Adrenal gland (tissue), 12 donors: Measurements from ENCODE around the gene HDAC4. TPM values are rescaled to one million over a fixed set of nuclear protein-coding genes. Genes with fewer than 3 reads are reported as not detected.
A peak's percentile ranks its signal among the peaks of the same experiment; 100 is the strongest.

Source experiments
- DNase-seq, 7 donors: peaks; one replicate each; pipeline ENCODE4 v3.0.0-alpha.2; 2019 to 2020
- H3K27ac ChIP-seq, 5 donors: fragments of 200-600 bp; sonication (generic) in 4 of 5; 1 replicate in 3 of 5; 2 replicates in 2 of 5; pipeline versions ENCODE4 v1.5.1 to v1.8.0; 2016 to 2020; ENCODE audit warnings: mild to moderate bottlenecking in 1 of 5
- H3K27me3 ChIP-seq: fragments of 200-600 bp; 2 replicates; pipeline ENCODE4 v1.8.0; 2021
- H3K36me3 ChIP-seq, 2 donors: fragments of 200-600 bp; replicated peaks in 1 of 2; 1 replicate in 1 of 2; 2 replicates in 1 of 2; pipeline versions ENCODE4 v1.5.1 to v1.8.0; 2018 to 2022
- H3K4me1 ChIP-seq, 2 donors: fragments of 200-600 bp; replicated peaks in 1 of 2; 1 replicate in 1 of 2; 2 replicates in 1 of 2; pipeline versions ENCODE4 v1.5.1 to v1.8.0; 2018 to 2021
- H3K4me3 ChIP-seq, 4 donors: fragments of 200-600 bp; sonication (generic) in 3 of 4; one replicate each; pipeline ENCODE4 v1.5.1; 2016 to 2018
- H3K9me3 ChIP-seq, 3 donors: fragments of 200-600 bp; sonication (generic) in 1 of 3; replicated peaks in 1 of 3; 1 replicate in 2 of 3; 2 replicates in 1 of 3; pipeline versions ENCODE4 v1.5.1 to v1.8.0; 2016 to 2021
- POLR2A ChIP-seq, 2 donors: fragments of 450-650 bp; IDR thresholded peaks; one replicate each; pipeline ENCODE4 v1.6.1; 2017; ENCODE audit warnings: antibody characterized with exemption in 2 of 2, mild to moderate bottlenecking in 2 of 2, moderate library complexity in 1 of 2
- WGBS, 4 donors: extraction: QIAGEN DNeasy Blood & Tissue Kit in 2 of 4; methylation state at CpG; one replicate each; pipeline versions ENCODE4 v1.1.5 to v1.1.7; 2013 to 2017; 5-methylcytosine and 5-hydroxymethylcytosine counted together
- intact Hi-C, 2 donors: fragments of 100-400 bp; cut with DNase I; formaldehyde crosslinking; loops; one replicate each; pipeline versions ENCODE4 v1.14.1 to v1.15.0; 2022 to 2023
- polyA plus RNA-seq, 3 donors: library from polyadenylated mRNA; stranded (reverse); fragments of 200-250 nt in 2 of 3; fragments of 350-450 nt in 1 of 3; fragmentation: Illumina TruSeq in 1 of 3; extraction: RNeasy Lipid Tissue Mini Kit (QIAGEN cat#74804) in 1 of 3; gene quantifications; one replicate each; pipeline ENCODE4 v1.2.3, GENCODE V29; 2013 to 2014
- total RNA-seq, 9 donors: library from RNA; depleted of rRNA in 4 of 9; stranded (reverse); fragments of >200 nt in 4 of 9; fragments of 120-200 nt in 1 of 9; fragmentation: NEBNext Ultra II Directional in 1 of 9; extraction: Animal tissue kit (Norgen Biotek cat#: 25700) in 1 of 9; gene quantifications; one replicate each; pipeline versions ENCODE4 v1.1.0 to v1.2.4, GENCODE V29; 2013 to 2023
- TF ChIP-seq, protein P1 (sequence below), 6 experiments: fragments of 450-650 bp in 4 of 6; fragments of 200-600 bp in 2 of 6; sonication (generic) in 1 of 6; IDR thresholded peaks; 1 replicate in 5 of 6; 2 replicates in 1 of 6; pipeline versions ENCODE4 v1.5.1 to v1.8.0; 2016 to 2021; ENCODE audit warnings: antibody characterized with exemption in 6 of 6, mild to moderate bottlenecking in 2 of 6, moderate library complexity in 1 of 6
- donor health status: healthy with polysubstance abuse.
- donor health status: Bipolar disorder and iron deficiency.
- donor health status: DM: yes; HTN: yes; CAD: no.
- donor health status: DM: no; HTN: no; CAD: no.
- donor health status: DM: no; HTN: no; CAD: no.
- donor health status: DM: yes; HTN: yes; CAD: no.

HDAC4 gene
- total and polyA plus RNA-seq, 12 donors = 8.3 to 88.9 (median 28.7) TPM

DNA sequence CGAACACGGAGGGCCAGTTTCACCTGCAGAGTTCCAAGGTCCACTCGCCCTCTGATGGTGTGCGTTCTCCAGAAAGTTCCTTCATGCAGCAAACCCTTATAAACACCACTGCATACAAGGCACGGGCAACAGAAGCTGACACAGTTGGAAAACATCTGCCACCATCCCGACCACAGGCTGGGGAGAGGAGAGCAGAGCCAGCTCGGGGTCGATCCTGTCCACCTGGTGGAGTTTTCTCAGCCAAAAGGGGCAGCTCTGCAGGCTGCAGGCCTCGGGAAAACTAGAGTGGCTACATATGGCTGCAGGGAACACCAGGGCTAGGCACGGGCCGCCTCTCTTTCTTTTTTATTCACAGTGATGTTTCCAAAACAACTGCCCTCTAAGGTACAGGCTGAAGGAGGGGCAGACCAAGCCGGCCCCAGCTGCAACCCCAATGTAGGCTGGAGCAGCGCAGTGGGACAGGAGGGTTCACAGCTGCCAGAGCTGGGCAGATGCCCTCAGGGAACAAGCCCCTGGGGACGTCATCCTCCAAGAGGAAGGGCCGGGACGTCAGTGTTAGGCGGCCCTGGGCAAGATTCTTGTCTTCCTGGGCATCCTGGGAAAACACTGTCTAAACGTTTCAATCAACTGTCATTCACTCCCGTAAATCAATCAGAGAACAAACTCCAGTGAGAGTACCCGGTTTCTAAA is 278.3 kb downstream of the HDAC4 start:
- Histone ChIP-seq H3K27ac (no peak overlapping the region), H3K4me1 (no peaks in the 10 kb centered on the region), H3K9me3 (no peaks in the 10 kb centered on the region), H3K4me3 (no peak overlapping the region), H3K36me3 (peaks cover 0 to 21% of the 10 kb centered on the region in 2 donors), H3K27me3 (no peaks in the 10 kb centered on the region)
- intact Hi-C loops = no loop called here
- 79 to 86% (median 85%) methylated on average over 19 to 20 of the region's 20 CpGs for WGBS, 4 donors
- TF ChIP-seq, protein P1, sequence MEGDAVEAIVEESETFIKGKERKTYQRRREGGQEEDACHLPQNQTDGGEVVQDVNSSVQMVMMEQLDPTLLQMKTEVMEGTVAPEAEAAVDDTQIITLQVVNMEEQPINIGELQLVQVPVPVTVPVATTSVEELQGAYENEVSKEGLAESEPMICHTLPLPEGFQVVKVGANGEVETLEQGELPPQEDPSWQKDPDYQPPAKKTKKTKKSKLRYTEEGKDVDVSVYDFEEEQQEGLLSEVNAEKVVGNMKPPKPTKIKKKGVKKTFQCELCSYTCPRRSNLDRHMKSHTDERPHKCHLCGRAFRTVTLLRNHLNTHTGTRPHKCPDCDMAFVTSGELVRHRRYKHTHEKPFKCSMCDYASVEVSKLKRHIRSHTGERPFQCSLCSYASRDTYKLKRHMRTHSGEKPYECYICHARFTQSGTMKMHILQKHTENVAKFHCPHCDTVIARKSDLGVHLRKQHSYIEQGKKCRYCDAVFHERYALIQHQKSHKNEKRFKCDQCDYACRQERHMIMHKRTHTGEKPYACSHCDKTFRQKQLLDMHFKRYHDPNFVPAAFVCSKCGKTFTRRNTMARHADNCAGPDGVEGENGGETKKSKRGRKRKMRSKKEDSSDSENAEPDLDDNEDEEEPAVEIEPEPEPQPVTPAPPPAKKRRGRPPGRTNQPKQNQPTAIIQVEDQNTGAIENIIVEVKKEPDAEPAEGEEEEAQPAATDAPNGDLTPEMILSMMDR (IDR thresholded peaks at IDR 0.05) = no peak
- no peak for TF ChIP-seq POLR2A (IDR thresholded peaks at IDR 0.05)
- DNase-seq = no peak

DNA sequence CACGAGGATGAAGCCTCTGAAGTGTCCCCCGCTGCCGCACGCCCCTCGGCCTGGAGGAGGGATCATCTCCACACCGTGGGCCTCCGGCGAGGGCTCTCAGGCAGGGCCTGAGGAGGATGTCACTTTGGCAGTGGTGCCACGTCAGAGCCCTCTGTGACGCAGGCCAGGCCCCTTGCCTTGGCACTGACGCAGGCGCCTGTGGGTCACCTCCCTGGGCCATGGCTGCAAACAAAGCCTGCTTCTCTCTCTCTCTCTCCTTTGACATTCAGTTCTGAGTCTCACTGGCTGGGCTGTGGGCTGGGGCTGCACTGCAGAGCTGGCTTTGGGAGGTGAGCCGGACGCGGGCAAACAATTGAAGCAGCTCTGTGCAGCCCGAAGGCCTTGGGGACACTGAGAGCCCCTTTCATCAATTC is 279.2 kb downstream of the HDAC4 start:
- H3K27ac ChIP-seq = no peak overlapping the region
- no peaks in the 10 kb centered on the region for H3K9me3 ChIP-seq
- H3K27me3 ChIP-seq = no peaks in the 10 kb centered on the region
- no peak overlapping the region for H3K4me3 ChIP-seq
- DNase-seq = peak in 2 of 7 donors; percentile 44 to 76
- peaks cover 0 to 19% of the 10 kb centered on the region in 2 donors for H3K36me3 ChIP-seq
- H3K4me1 ChIP-seq = no peaks in the 10 kb centered on the region
- intact Hi-C loops = no loop called here
- TF ChIP-seq, protein P1 (IDR thresholded peaks at IDR 0.05) = no peak
- no peak for TF ChIP-seq POLR2A (IDR thresholded peaks at IDR 0.05)
- 71 to 90% (median 77%) methylated on average over 11 to 16 of the region's 16 CpGs for WGBS, 4 donors

DNA sequence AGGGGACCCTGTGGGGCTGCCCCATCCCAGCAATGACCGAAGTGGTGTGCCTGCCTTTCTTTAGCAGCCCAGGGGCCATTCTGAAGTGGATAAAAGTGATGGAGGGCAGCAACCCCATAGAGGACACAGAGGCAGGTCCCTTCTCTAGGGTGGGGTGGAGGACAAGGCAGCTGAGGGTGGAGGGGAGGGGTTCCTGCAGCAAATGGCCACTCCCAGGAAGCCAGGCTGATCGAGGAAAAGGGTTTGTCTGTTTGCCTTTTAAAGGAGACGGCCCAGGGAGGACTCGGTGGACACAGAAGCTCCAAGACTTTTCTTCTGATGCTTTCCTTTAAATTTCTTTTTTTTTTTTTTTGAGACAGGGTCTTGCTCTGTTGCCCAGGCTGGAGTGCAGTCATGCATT is 280.2 kb downstream of the HDAC4 start:
- H3K4me1 ChIP-seq = no peaks in the 10 kb centered on the region
- no peak for DNase-seq
- no peaks in the 10 kb centered on the region for H3K9me3 ChIP-seq
- intact Hi-C loops = no loop called here
- no peak overlapping the region for H3K4me3 ChIP-seq
- no peak overlapping the region for H3K27ac ChIP-seq
- no peaks in the 10 kb centered on the region for H3K27me3 ChIP-seq
- TF ChIP-seq, protein P1 (IDR thresholded peaks at IDR 0.05) = no peak
- no peak for TF ChIP-seq POLR2A (IDR thresholded peaks at IDR 0.05)
- WGBS, 4 donors = 65 to 80% (median 69%) methylated on average over 4 of the region's 4 CpGs
- peaks cover 0 to 10% of the 10 kb centered on the region in 2 donors for H3K36me3 ChIP-seq

DNA sequence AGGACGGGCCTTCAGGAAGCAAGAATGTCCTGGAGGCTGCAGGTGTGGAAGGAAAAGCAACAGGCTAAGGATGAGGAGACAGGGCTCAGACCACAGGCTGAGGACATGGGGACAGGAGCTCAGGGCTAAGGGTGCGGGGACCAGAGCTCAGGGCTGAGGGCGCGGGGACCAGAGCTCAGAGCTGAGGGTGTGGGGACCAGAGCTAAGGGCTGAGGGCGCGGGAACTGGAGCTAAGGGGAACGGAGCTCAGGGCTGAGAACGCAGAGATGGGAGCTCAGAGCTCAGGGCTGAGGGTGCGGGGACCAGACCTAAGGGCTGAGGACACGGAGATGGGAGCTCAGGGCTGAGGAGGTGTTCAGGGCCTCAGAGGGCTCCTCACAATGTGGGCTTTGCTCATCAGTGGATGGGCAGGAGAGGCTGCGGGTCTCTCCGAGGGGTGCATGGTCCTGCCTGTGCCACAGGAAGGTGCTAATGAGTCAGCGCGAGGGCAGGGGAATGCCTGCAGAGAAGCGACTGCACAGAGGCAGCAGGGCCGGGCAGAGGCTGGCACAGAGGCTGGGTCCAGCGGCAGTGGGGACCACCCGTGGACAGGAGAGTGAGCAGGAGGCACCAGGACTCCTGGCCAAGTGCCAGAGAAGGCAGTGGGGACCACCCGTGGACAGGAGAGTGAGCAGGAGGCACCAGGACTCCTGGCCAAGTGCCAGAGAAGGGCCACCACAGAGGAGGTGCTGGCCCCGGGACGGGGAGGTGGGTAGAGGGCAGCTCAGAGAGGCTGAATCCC is 281.3 kb downstream of the HDAC4 start:
- Histone ChIP-seq H3K4me1 (peaks cover 0 to 2% of the 10 kb centered on the region in 2 donors), H3K9me3 (no peaks in the 10 kb centered on the region), H3K4me3 (no peak overlapping the region), H3K36me3 (no peaks in the 10 kb centered on the region), H3K27ac (no peak overlapping the region), H3K27me3 (no peaks in the 10 kb centered on the region)
- WGBS, 4 donors = 87 to 95% (median 93%) methylated on average over 20 to 21 of the region's 21 CpGs
- intact Hi-C loops = no loop called here
- DNase-seq = no peak
- TF ChIP-seq, protein P1 (IDR thresholded peaks at IDR 0.05) = no peak
- no peak for TF ChIP-seq POLR2A (IDR thresholded peaks at IDR 0.05)
